ENCODE results near the gene NPC1. TPM values are rescaled to one million over a fixed set of nuclear protein-coding genes. Genes with fewer than 3 reads are reported as not detected.
"Not testable (repeated sequence)": the region's sequence is repeated elsewhere in the genome, so short reads cannot be mapped to it uniquely, and the experiment has no call there.

Gene NPC1
- total and polyA plus RNA-seq, 5 donors from 2014 or later = 17.4 to 86.9 (median 21.5) TPM

DNA sequence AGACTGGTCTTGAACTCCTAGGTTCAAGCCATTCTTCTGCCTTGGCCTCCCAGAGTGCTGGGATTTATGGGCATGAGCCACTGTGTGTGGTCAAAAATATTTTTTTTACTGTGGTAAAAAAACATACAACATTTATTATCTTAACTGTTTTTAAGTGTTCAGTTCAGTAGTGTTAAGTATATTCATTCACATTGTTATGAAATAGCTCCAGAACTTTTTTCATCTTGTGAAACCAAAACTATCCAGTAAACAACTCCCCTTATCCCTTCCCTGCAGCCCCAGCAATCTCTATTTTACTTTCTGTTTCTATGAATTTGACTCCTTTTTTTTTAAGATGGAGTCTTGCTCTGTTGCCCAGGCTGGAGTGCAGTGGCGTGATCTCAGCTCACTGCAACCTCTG is 73.7 kb downstream of the NPC1 start:
- Mint-ChIP-seq H3K9me3 (no peaks in the 10 kb centered on the region), H3K4me1 (peaks cover 21 to 36% (median 28%) of the 10 kb centered on the region in 4 donors), H3K4me3 (no peak overlapping the region), H3K27me3 (no peaks in the 10 kb centered on the region), H3K27ac (peak overlapping the region; percentile 31 to 88 (median 71)), H3K36me3 (peaks cover 39% of the 10 kb centered on the region)
- Histone ChIP-seq H3K27me3 (ENCODE audit: control insufficient read depth, insufficient read depth, low read length) (no peaks in the 10 kb centered on the region), H3K4me3 (ENCODE audit: low read depth, low read length) (no peak overlapping the region), H3K27ac (ENCODE audit: insufficient read depth, low read length, poor library complexity, severe bottlenecking) (no peak overlapping the region), H3K4me1 (ENCODE audit: control insufficient read depth, insufficient read depth, low read length, poor library complexity, severe bottlenecking) (no peaks in the 10 kb centered on the region), H3K36me3 (ENCODE audit: control insufficient read depth, insufficient read depth, low read length) (peaks cover 69% of the 10 kb centered on the region), H3K9me3 (ENCODE audit: control insufficient read depth in 2 of 2, low read length in 2 of 2) (no peaks in the 10 kb centered on the region)
- DNase-seq (no peak), ATAC-seq (ENCODE audit: low read depth in 2 of 2) (no peak)

DNA sequence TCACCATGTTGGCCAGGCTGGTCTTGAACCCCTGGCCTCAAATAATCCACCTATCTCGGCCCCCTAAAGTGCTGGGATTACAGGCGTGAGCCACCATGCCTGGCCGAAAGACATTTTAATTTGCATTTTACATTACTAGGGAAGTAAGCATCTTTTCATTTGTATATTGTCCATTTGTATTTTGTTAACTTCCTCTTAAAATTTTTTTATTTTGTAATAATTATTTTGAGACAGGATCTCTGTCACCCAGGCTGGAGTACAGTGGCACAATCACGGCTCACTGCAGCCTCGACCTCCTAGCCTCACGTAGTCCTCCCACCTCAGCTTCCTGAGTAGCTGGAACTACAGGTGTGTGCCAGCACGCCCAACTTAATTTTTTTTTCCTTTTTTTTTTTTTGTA is 74.1 kb downstream of the NPC1 start:
- H3K4me1 ChIP-seq (ENCODE audit: control insufficient read depth, insufficient read depth, low read length, poor library complexity, severe bottlenecking); H3K4me3 ChIP-seq (ENCODE audit: low read depth, low read length); H3K9me3 ChIP-seq (ENCODE audit: control insufficient read depth in 2 of 2, low read length in 2 of 2); ATAC-seq (ENCODE audit: low read depth in 2 of 2); H3K27ac ChIP-seq (ENCODE audit: insufficient read depth, low read length, poor library complexity, severe bottlenecking); H3K27me3 Mint-ChIP-seq; H3K4me3 Mint-ChIP-seq; H3K9me3 Mint-ChIP-seq; H3K27me3 ChIP-seq (ENCODE audit: control insufficient read depth, insufficient read depth, low read length); DNase-seq: not testable (repeated sequence)
- H3K36me3 ChIP-seq (ENCODE audit: control insufficient read depth, insufficient read depth, low read length) = peaks cover 69% of the 10 kb centered on the region
- Mint-ChIP-seq H3K36me3 (peaks cover 44% of the 10 kb centered on the region), H3K27ac (peak overlapping the region; percentile 31 to 88 (median 71)), H3K4me1 (peaks cover 21 to 40% (median 32%) of the 10 kb centered on the region in 4 donors)

DNA sequence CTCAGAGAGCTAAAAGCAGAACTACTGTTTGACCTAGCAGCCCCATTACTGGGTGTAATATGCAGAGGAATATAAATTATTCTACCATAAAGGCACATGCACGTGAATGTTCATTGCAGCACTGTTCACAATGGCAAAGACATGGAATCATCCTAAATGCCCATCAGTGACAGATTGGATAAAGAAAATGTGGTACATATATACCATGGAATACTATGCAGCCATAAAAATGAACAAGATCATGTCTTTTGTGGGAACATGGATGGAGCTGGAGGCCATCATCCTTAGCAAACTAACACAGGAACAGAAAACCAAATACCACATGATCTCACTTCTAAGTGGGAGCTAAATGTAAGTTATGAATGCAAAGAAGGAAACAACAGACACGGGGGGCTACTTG is 75.4 kb downstream of the NPC1 start:
- H3K4me1 Mint-ChIP-seq = peaks cover 21 to 46% (median 37%) of the 10 kb centered on the region in 4 donors
- ATAC-seq (ENCODE audit: low read depth in 2 of 2); H3K27ac ChIP-seq (ENCODE audit: insufficient read depth, low read length, poor library complexity, severe bottlenecking); H3K4me3 ChIP-seq (ENCODE audit: low read depth, low read length); H3K4me1 ChIP-seq (ENCODE audit: control insufficient read depth, insufficient read depth, low read length, poor library complexity, severe bottlenecking); DNase-seq; H3K27me3 Mint-ChIP-seq; H3K9me3 Mint-ChIP-seq; H3K4me3 Mint-ChIP-seq; H3K27me3 ChIP-seq (ENCODE audit: control insufficient read depth, insufficient read depth, low read length); H3K9me3 ChIP-seq (ENCODE audit: control insufficient read depth in 2 of 2, low read length in 2 of 2): not testable (repeated sequence)
- H3K36me3 ChIP-seq (ENCODE audit: control insufficient read depth, insufficient read depth, low read length) = peaks cover 70% of the 10 kb centered on the region
- peak overlapping the region in 1 of 3 donors; percentile 41 for H3K27ac Mint-ChIP-seq
- peaks cover 42% of the 10 kb centered on the region for H3K36me3 Mint-ChIP-seq

DNA sequence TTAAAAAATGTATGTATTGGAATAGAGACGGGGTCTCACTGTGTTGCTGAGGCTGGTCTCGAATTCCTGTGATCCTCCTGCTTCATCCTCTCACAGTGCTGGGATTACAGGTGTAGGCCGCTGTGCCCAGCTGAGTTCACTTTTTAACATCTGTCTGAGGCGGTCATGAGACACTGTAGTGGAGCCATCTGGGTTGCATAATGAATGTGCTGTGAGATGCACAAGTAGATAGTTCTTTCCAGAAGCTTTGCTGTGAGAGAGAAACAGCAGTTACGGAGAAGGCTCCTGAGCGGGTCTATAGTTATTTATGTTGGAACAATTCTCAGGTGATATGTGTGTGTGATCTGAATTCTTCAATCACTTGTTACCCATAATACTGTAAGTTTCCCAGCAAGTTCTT is 79.9 kb downstream of the NPC1 start:
- peaks cover 48% of the 10 kb centered on the region for H3K36me3 ChIP-seq (ENCODE audit: control insufficient read depth, insufficient read depth, low read length)
- peaks cover 38% of the 10 kb centered on the region for H3K4me1 ChIP-seq (ENCODE audit: control insufficient read depth, insufficient read depth, low read length, poor library complexity, severe bottlenecking)
- H3K4me3 Mint-ChIP-seq = peak overlapping the region in 3 of 4 donors; percentile 23 to 38 (median 24)
- no peak overlapping the region for H3K4me3 ChIP-seq (ENCODE audit: low read depth, low read length)
- H3K27ac ChIP-seq (ENCODE audit: insufficient read depth, low read length, poor library complexity, severe bottlenecking) = no peak overlapping the region
- ATAC-seq (ENCODE audit: low read depth in 2 of 2) (no peak), DNase-seq (no peak)
- H3K4me1 Mint-ChIP-seq = peaks cover 14 to 62% (median 47%) of the 10 kb centered on the region in 4 donors
- H3K27me3 Mint-ChIP-seq = peaks cover 8% of the 10 kb centered on the region
- H3K27me3 ChIP-seq (ENCODE audit: control insufficient read depth, insufficient read depth, low read length) = no peaks in the 10 kb centered on the region
- H3K9me3 ChIP-seq (ENCODE audit: control insufficient read depth in 2 of 2, low read length in 2 of 2) = no peaks in the 10 kb centered on the region
- peaks cover 31% of the 10 kb centered on the region for H3K36me3 Mint-ChIP-seq
- H3K9me3 Mint-ChIP-seq = no peaks in the 10 kb centered on the region
- H3K27ac Mint-ChIP-seq = no peak overlapping the region

DNA sequence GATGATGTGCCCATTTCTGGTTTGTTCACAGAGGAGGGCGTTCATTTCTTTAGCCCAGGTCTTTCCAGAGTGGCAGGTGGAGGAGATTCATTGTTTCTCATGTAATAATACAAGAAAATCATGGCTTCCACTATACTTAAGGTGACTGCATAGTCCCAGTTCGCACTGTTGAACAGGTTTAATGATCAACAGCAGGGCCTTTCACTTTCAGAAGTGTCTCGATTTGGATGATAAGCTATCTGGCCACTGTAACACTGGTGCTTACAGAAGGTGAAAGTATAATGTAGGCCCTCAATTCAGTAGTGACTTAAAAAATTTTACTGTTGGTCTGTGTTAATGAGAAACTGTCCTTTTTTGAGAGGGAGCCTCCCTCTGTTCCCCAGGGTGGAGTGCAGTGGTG is 81.6 kb downstream of the NPC1 start:
- no peaks in the 10 kb centered on the region for H3K9me3 ChIP-seq (ENCODE audit: control insufficient read depth in 2 of 2, low read length in 2 of 2)
- no peaks in the 10 kb centered on the region for H3K27me3 ChIP-seq (ENCODE audit: control insufficient read depth, insufficient read depth, low read length)
- ATAC-seq (ENCODE audit: low read depth in 2 of 2) (no peak), DNase-seq (peak in 2 of 3 donors; percentile 26 to 85)
- H3K4me1 ChIP-seq (ENCODE audit: control insufficient read depth, insufficient read depth, low read length, poor library complexity, severe bottlenecking) = peaks cover 38% of the 10 kb centered on the region
- peaks cover 34% of the 10 kb centered on the region for H3K36me3 ChIP-seq (ENCODE audit: control insufficient read depth, insufficient read depth, low read length)
- H3K27ac ChIP-seq (ENCODE audit: insufficient read depth, low read length, poor library complexity, severe bottlenecking) = peak overlapping the region; percentile 95
- no peaks in the 10 kb centered on the region for H3K9me3 Mint-ChIP-seq
- peak overlapping the region; percentile 89 for H3K4me3 ChIP-seq (ENCODE audit: low read depth, low read length)
- peaks cover 20% of the 10 kb centered on the region for H3K36me3 Mint-ChIP-seq
- peaks cover 12 to 64% (median 44%) of the 10 kb centered on the region in 4 donors for H3K4me1 Mint-ChIP-seq
- peak overlapping the region; percentile 92 to 99 (median 98) for H3K4me3 Mint-ChIP-seq
- peaks cover 8% of the 10 kb centered on the region for H3K27me3 Mint-ChIP-seq
- peak overlapping the region; percentile 38 to 97 (median 95) for H3K27ac Mint-ChIP-seq

DNA sequence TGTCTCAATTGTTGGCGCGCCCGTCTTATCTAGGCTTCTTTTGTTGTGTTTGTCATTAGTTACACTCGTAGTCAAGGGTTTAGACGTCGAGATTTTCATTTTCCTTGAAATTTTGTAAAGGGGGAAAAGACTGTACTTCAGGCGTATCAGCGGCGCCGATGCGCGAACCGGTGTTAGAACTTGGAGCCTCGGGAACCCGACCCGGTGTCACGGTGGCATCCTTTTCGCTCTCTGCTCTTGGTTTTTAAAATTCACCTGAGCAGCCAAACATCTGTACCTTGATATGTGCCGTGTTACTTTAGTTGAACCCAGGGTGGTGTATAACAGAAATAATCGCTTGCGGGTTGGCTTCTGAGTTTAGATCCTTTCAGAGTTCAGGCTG is 82.4 kb downstream of the NPC1 start:
- Mint-ChIP-seq H3K27ac (peak overlapping the region; percentile 95 to 99 (median 97)), H3K4me3 (peak overlapping the region; percentile 92 to 99 (median 98)), H3K36me3 (peaks cover 20% of the 10 kb centered on the region), H3K4me1 (peaks cover 12 to 69% (median 46%) of the 10 kb centered on the region in 4 donors), H3K27me3 (peaks cover 8% of the 10 kb centered on the region), H3K9me3 (no peaks in the 10 kb centered on the region)
- no peaks in the 10 kb centered on the region for H3K27me3 ChIP-seq (ENCODE audit: control insufficient read depth, insufficient read depth, low read length)
- no peak for ATAC-seq (ENCODE audit: low read depth in 2 of 2)
- H3K4me1 ChIP-seq (ENCODE audit: control insufficient read depth, insufficient read depth, low read length, poor library complexity, severe bottlenecking) = peaks cover 38% of the 10 kb centered on the region
- peaks cover 27% of the 10 kb centered on the region for H3K36me3 ChIP-seq (ENCODE audit: control insufficient read depth, insufficient read depth, low read length)
- peak overlapping the region; percentile 95 for H3K27ac ChIP-seq (ENCODE audit: insufficient read depth, low read length, poor library complexity, severe bottlenecking)
- peak in 1 of 3 donors; percentile 27 for DNase-seq
- H3K9me3 ChIP-seq (ENCODE audit: control insufficient read depth in 2 of 2, low read length in 2 of 2) = no peaks in the 10 kb centered on the region
- peak overlapping the region; percentile 89 for H3K4me3 ChIP-seq (ENCODE audit: low read depth, low read length)

DNA sequence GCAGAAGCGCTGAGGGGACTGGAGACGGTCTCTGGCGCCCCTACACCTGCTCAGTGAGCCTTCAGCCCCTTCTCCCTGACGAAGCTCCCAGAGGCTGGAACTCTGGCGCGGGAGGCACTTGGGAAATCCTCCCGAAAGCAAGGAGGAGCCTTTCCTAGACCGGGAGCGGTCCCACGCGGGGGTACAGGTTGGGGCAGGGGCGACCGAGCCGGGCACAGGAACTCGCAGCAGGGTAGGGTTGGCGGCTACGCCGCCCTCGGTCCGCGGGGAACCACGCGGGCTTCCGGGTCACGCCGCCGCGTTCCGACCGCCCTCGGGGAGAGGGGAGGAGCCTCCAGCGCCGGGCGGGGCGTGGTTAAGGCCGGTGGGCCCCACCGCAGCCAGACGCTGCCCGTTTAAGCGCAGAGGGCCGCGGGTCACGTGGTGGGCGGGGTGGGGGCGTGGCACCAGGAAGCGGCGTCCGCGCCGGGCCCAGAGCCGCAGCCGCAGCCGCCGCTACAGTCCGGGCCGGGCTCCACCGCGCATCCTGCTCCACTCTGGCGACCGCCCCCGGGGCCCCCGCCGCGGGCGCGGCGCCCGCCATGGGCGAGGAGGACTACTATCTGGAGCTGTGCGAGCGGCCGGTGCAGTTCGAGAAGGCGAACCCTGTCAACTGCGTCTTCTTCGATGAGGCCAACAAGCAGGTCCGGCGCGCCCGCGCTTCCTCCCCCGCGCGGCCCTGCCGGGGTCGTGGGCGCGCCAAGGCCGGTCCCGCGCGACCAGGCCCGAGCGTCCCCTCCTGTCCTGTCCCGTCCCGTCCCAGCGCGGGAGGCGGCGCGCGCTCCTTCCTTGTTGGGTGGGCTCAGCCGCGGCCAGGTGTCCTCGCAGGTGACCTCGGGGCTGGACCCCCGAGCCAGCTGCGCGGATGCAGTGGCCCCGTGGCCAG is 83.0 kb downstream of the NPC1 start, which contains the start of gene RMC1:
TSS of gene RMC1 (plus strand) at position 474 of the 925 bp plus-strand sequence. CDS start at position 582, 108 bp downstream.
- DNase-seq = peak; percentile 94 to 97 (median 95)
- Histone ChIP-seq H3K4me1 (ENCODE audit: control insufficient read depth, insufficient read depth, low read length, poor library complexity, severe bottlenecking) (peaks cover 43% of the 10 kb centered on the region), H3K27ac (ENCODE audit: insufficient read depth, low read length, poor library complexity, severe bottlenecking) (peak within 1 kb of the TSS; percentile 95), H3K9me3 (ENCODE audit: control insufficient read depth in 2 of 2, low read length in 2 of 2) (no peaks in the 10 kb centered on the region), H3K36me3 (ENCODE audit: control insufficient read depth, insufficient read depth, low read length) (peaks cover 21% of the 10 kb centered on the region), H3K4me3 (ENCODE audit: low read depth, low read length) (peak within 1 kb of the TSS; percentile 89), H3K27me3 (ENCODE audit: control insufficient read depth, insufficient read depth, low read length) (no peaks in the 10 kb centered on the region)
- Mint-ChIP-seq H3K9me3 (no peaks in the 10 kb centered on the region), H3K4me1 (peaks cover 8 to 67% (median 45%) of the 10 kb centered on the region in 4 donors), H3K27me3 (peaks cover 12% of the 10 kb centered on the region), H3K36me3 (peaks cover 16% of the 10 kb centered on the region), H3K4me3 (peak within 1 kb of the TSS; percentile 92 to 99 (median 98)), H3K27ac (peak within 1 kb of the TSS; percentile 95 to 99 (median 97))
- ATAC-seq (ENCODE audit: low read depth in 2 of 2) = peak; percentile 91

Data from CD4-positive, CD25-positive, alpha-beta regulatory T cell (primary cell).